Breast epithelium (tissue), 3 donors: ENCODE data around the gene HCFC1.

Source experiments
- CTCF ChIP-seq, 3 donors: fragments of 450-650 bp; IDR thresholded peaks; one replicate each; pipeline ENCODE4 v1.5.1; 2016 to 2017; ENCODE audit warnings: antibody characterized with exemption in 3 of 3, mild to moderate bottlenecking in 3 of 3, moderate library complexity in 3 of 3
- POLR2A ChIP-seq: fragments of 450-650 bp; IDR thresholded peaks from one replicate; pipeline ENCODE4 v1.6.1; 2016; ENCODE audit warnings: antibody characterized with exemption, mild to moderate bottlenecking, moderate library complexity
- POLR2AphosphoS5 ChIP-seq, 3 donors: sonication (generic); formaldehyde crosslinking; IDR thresholded peaks; one replicate each; pipeline ENCODE4 v1.6.1; 2017; ENCODE audit warnings: antibody characterized with exemption in 3 of 3

- TF ChIP-seq POLR2A: no peak
- no peak for TF ChIP-seq CTCF (IDR thresholded peaks at IDR 0.05)
- peak in 1 of 3 donors; percentile 19 for TF ChIP-seq POLR2AphosphoS5 (IDR thresholded peaks at IDR 0.05)
Observed at GRCh38 chrX:153934762-153935325, 36.8 kb downstream of the HCFC1 start, which contains the start of gene NAA10.
